GM12892 (cell line): ENCODE measurements around the gene RHOT1.

ENCODE experiments used
- POLR2A ChIP-seq: IDR thresholded peaks from 2 replicates; pipeline ENCODE4 v1.6.1; 2011; ENCODE audit warnings: low read depth, low read length, control low read depth
- POLR2AphosphoS5 ChIP-seq: IDR thresholded peaks from 2 replicates; pipeline ENCODE4 v1.6.1; 2011; ENCODE audit warnings: low read depth, low read length, control low read depth

DNA sequence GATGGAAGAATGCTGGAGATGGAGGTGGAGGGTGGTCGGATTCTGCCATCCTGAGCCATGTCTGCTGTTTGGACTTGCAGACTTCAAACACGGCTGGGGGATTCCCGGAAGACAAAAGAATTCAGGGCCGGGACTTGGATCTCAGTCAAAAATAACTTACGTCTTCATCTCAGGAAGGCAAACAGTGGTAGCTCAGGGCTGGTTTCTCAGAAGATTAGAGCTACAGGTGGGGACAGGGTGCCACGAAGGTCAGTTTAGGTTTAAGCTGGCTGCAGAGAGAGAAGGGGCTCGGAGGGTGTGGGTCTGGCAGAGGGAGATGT lies 119.1 kb downstream of the RHOT1 start:
- TF ChIP-seq POLR2A, result no peak
- no peak for TF ChIP-seq POLR2AphosphoS5
